Measurements from ENCODE around the gene MS4A12.
"Not testable (repeated sequence)": the region's sequence is repeated elsewhere in the genome, so short reads cannot be mapped to it uniquely, and the experiment has no call there.

The MS4A12 gene, protein sequence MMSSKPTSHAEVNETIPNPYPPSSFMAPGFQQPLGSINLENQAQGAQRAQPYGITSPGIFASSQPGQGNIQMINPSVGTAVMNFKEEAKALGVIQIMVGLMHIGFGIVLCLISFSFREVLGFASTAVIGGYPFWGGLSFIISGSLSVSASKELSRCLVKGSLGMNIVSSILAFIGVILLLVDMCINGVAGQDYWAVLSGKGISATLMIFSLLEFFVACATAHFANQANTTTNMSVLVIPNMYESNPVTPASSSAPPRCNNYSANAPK

GRCh38 chr11:60492488-60493009, at the start of gene MS4A12:
Gene MS4A12 (plus strand): TSS chr11:60492778. CDS start chr11:60497319, 4,541 bp downstream.
- H3K27ac ChIP-seq = no peak within 1 kb of the TSS
- TF ChIP-seq, protein P1, sequence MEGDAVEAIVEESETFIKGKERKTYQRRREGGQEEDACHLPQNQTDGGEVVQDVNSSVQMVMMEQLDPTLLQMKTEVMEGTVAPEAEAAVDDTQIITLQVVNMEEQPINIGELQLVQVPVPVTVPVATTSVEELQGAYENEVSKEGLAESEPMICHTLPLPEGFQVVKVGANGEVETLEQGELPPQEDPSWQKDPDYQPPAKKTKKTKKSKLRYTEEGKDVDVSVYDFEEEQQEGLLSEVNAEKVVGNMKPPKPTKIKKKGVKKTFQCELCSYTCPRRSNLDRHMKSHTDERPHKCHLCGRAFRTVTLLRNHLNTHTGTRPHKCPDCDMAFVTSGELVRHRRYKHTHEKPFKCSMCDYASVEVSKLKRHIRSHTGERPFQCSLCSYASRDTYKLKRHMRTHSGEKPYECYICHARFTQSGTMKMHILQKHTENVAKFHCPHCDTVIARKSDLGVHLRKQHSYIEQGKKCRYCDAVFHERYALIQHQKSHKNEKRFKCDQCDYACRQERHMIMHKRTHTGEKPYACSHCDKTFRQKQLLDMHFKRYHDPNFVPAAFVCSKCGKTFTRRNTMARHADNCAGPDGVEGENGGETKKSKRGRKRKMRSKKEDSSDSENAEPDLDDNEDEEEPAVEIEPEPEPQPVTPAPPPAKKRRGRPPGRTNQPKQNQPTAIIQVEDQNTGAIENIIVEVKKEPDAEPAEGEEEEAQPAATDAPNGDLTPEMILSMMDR (IDR thresholded peaks at IDR 0.05; ENCODE audit: low read depth, low read length) = no peak
- no peak within 1 kb of the TSS for H3K4me3 ChIP-seq (ENCODE audit: low read depth, low read length)
- peaks cover 2% of the 10 kb centered on the region for H3K27me3 ChIP-seq (ENCODE audit: insufficient read depth, low read depth, severe bottlenecking)
- no peaks in the 10 kb centered on the region for H3K9me3 ChIP-seq (ENCODE audit: severe bottlenecking)
- no peaks in the 10 kb centered on the region for H3K36me3 ChIP-seq
- DNase-seq = no peak

DNA sequence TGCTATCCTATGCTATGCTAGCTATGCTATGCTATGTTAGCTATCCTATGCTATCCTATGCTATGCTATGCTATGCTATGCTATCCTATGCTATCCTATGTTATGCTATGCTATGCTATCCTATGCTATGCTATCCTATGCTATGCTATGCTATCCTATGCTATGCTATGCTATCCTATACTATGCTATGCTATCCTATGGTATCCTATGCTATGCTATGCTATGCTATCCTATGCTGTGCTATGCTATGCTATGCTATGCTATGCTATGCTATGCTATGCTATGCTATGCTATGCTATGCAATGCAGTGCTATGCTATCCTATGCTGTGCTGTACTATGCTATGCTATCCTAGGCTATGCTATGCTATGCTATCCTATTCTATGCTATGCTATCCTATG, 45.5 kb upstream of the MS4A12 start:
- H3K36me3 ChIP-seq = no peaks in the 10 kb centered on the region
- DNase-seq = no peak
- no peak overlapping the region for H3K4me3 ChIP-seq (ENCODE audit: low read depth, low read length)
- H3K27ac ChIP-seq = no peak overlapping the region
- TF ChIP-seq, protein P1 (IDR thresholded peaks at IDR 0.05; ENCODE audit: low read depth, low read length) = no peak
- H3K27me3 ChIP-seq (ENCODE audit: insufficient read depth, low read depth, severe bottlenecking) = peaks cover 4% of the 10 kb centered on the region
- H3K9me3 ChIP-seq (ENCODE audit: severe bottlenecking) = no peaks in the 10 kb centered on the region

GRCh38 chr11:60447846-60448245, 44.7 kb upstream of the MS4A12 start:
- DNase-seq = no peak
- Histone ChIP-seq H3K27ac (no peak overlapping the region), H3K4me3 (ENCODE audit: low read depth, low read length) (no peak overlapping the region), H3K27me3 (ENCODE audit: insufficient read depth, low read depth, severe bottlenecking) (peaks cover 4% of the 10 kb centered on the region), H3K36me3 (no peaks in the 10 kb centered on the region), H3K9me3 (ENCODE audit: severe bottlenecking) (no peaks in the 10 kb centered on the region)
- TF ChIP-seq, protein P1 (IDR thresholded peaks at IDR 0.05; ENCODE audit: low read depth, low read length) = no peak

DNA sequence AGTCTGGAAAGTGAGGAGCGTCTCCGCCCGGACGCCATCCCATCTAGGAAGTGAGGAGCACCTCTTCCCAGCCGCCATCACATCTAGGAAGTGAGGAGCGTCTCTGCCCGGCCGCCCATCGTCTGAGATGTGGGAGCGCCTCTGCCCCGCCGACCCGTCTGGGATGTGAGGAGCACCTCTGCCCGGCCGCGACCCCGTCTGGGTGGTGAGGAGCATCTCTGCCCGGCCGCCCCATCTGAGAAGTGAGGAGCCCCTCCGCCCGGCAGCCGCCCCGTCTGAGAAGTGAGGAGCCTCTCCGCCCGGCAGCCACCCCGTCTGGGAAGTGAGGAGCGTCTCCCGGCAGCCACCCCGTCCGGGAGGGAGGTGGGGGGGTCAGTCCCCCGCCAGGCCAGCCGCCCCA, 41.4 kb upstream of the MS4A12 start:
- H3K36me3 ChIP-seq; H3K27me3 ChIP-seq (ENCODE audit: insufficient read depth, low read depth, severe bottlenecking); DNase-seq; H3K9me3 ChIP-seq (ENCODE audit: severe bottlenecking); H3K27ac ChIP-seq; H3K4me3 ChIP-seq (ENCODE audit: low read depth, low read length): not testable (repeated sequence)

DNA sequence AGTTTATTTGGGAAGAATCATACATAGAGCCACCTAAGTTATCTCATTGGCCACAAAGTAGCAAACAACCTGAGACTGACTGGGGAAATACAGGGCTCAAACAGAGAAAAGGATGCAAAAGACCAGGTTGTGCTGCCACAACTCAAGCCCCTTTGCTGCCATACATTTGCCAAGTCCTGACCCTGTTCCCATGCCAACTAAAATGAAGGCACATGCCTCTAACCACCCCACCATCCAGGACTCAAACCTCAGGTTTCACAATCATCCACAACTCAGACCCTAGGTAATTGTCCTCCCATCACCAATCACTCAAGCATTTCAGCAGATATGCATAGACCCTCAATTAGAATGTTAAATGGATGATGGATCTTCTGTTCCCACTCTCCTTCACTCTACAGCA, 38.4 kb upstream of the MS4A12 start:
- H3K36me3 ChIP-seq = no peaks in the 10 kb centered on the region
- no peak overlapping the region for H3K27ac ChIP-seq
- H3K4me3 ChIP-seq (ENCODE audit: low read depth, low read length) = no peak overlapping the region
- H3K27me3 ChIP-seq (ENCODE audit: insufficient read depth, low read depth, severe bottlenecking) = peaks cover 7% of the 10 kb centered on the region
- no peak for DNase-seq
- TF ChIP-seq, protein P1 (IDR thresholded peaks at IDR 0.05; ENCODE audit: low read depth, low read length) = no peak
- no peaks in the 10 kb centered on the region for H3K9me3 ChIP-seq (ENCODE audit: severe bottlenecking)

GRCh38 chr11:60455531-60456042, 37.0 kb upstream of the MS4A12 start, which contains the start of gene MS4A1:
Gene MS4A1 (plus strand): TSS chr11:60455847. CDS start chr11:60462375, 6,528 bp downstream.
- DNase-seq = no peak
- Histone ChIP-seq H3K9me3 (ENCODE audit: severe bottlenecking) (no peaks in the 10 kb centered on the region), H3K36me3 (no peaks in the 10 kb centered on the region), H3K27me3 (ENCODE audit: insufficient read depth, low read depth, severe bottlenecking) (peaks cover 7% of the 10 kb centered on the region), H3K27ac (no peak within 1 kb of the TSS), H3K4me3 (ENCODE audit: low read depth, low read length) (no peak within 1 kb of the TSS)
- TF ChIP-seq, protein P1 (IDR thresholded peaks at IDR 0.05; ENCODE audit: low read depth, low read length) = no peak

All from WERI-Rb-1 (cell line).